K562 (cell line): Measurements from ENCODE around the gene ASPG. TPM values are rescaled to one million over a fixed set of nuclear protein-coding genes. Genes with fewer than 3 reads are reported as not detected.

Source experiments
- ATAC-seq: fragments of 200-7000 bp; cut with Tn5 transposase; 3 replicates; pipeline ENCODE4 v1.9.1; 2020; ENCODE audit warnings: moderate library complexity
- BruUV-seq: library from RNA; stranded (reverse); fragments of 400-500 nt; replicated peaks from 2 replicates; lab custom pipeline; 2021; lab: Mats Ljungman, UMichigan
- CTCF ChIA-PET: fragments of 300-600 bp; formaldehyde crosslinking; extraction: SDS; loops from one replicate; lab custom pipeline; 2021; ENCODE audit warnings: low intra/inter-chr PET ratio; lab: Yijun Ruan, JAX
- POLR2A ChIA-PET: fragments of 300-600, 350-650 bp; sonication (Branson Sonifier 250); formaldehyde crosslinking; extraction: SDS; loops from one replicate; lab custom pipeline; 2021; ENCODE audit warnings: antibody characterized with exemption, inconsistent platforms; lab: Yijun Ruan, JAX
- DNase-seq, 4 experiments: peaks; one replicate each; pipeline versions ENCODE4 v3.0.0 to v3.0.0-alpha.2; 2011 to 2018; ENCODE audit warnings: low spot score in 3 of 4, mixed read lengths in 3 of 4; ENCODE audit errors: extremely low read depth in 1 of 4
- FAIRE-seq: peaks from 2 replicates; lab custom pipeline; 2011; peaks lifted over from hg19 to GRCh38; lab: Jason Lieb, UNC
- H2AFZ ChIP-seq: 2 replicates; pipeline ENCODE4 v1.6.0; 2011; ENCODE audit warnings: low read depth, low read length, control low read depth, inconsistent platforms
- H3K27ac ChIP-seq: fragments of 200-600 bp; 3 replicates; pipeline ENCODE4 v1.8.0; 2011; ENCODE audit warnings: low read depth, mild to moderate bottlenecking, control low read depth, inconsistent platforms, low read length, moderate library complexity, mixed read lengths; ENCODE audit errors: extremely low read depth
- H3K27me3 ChIP-seq, 2 experiments: fragments of 300-600 bp in 1 of 2; 2 replicates in 1 of 2; 3 replicates in 1 of 2; pipeline versions ENCODE4 v1.6.0 to v1.8.0; 2011; ENCODE audit warnings: inconsistent platforms in 2 of 2, low read length in 2 of 2, mild to moderate bottlenecking in 1 of 2, mixed read lengths in 1 of 2, moderate library complexity in 1 of 2; ENCODE audit not compliant: control insufficient read depth in 2 of 2, insufficient read depth in 2 of 2
- H3K36me3 ChIP-seq: fragments of 300-600 bp; 3 replicates; pipeline ENCODE4 v1.8.0; 2011; ENCODE audit warnings: mild to moderate bottlenecking, low read length, inconsistent platforms; ENCODE audit not compliant: control insufficient read depth, insufficient read depth
- H3K4me1 ChIP-seq, 2 experiments: fragments of 200-600 bp in 1 of 2; replicated peaks in 1 of 2; 2 replicates in 1 of 2; 3 replicates in 1 of 2; pipeline versions ENCODE4 v1.5.1 to v1.8.0; 2011; ENCODE audit warnings: inconsistent platforms in 2 of 2, low read length in 2 of 2, mild to moderate bottlenecking in 1 of 2, mixed read lengths in 1 of 2, moderate library complexity in 1 of 2; ENCODE audit not compliant: control insufficient read depth in 2 of 2, insufficient read depth in 2 of 2
- H3K4me2 ChIP-seq: 2 replicates; pipeline ENCODE4 v1.6.1; 2011; ENCODE audit warnings: low read length, control low read depth, inconsistent platforms, mixed read lengths; ENCODE audit not compliant: insufficient read depth
- H3K4me3 ChIP-seq: fragments of 200-600 bp; sonication (generic), shearing (Covaris generic); 2 replicates; pipeline ENCODE4 v1.5.1; 2016; ENCODE audit warnings: control low read depth, inconsistent platforms
- H3K79me2 ChIP-seq: fragments of 200-600 bp; 3 replicates; pipeline ENCODE4 v1.8.0; 2011; ENCODE audit warnings: low read length, inconsistent platforms; ENCODE audit not compliant: control insufficient read depth, insufficient read depth
- H3K9ac ChIP-seq, 2 experiments: 2 replicates each; pipeline versions ENCODE4 v1.6.0 to v1.6.1; 2011; ENCODE audit warnings: low read depth in 2 of 2, low read length in 2 of 2, control low read depth in 1 of 2, inconsistent platforms in 1 of 2, mild to moderate bottlenecking in 1 of 2, mixed read lengths in 1 of 2; ENCODE audit not compliant: insufficient read depth in 1 of 2
- H3K9me1 ChIP-seq: one replicate; pipeline ENCODE4 v1.6.0; 2011; ENCODE audit warnings: inconsistent platforms, mild to moderate bottlenecking, low read length, moderate library complexity; ENCODE audit not compliant: control insufficient read depth, insufficient read depth
- H3K9me3 ChIP-seq: replicated peaks from 2 replicates; pipeline ENCODE4 v1.5.1; 2011; ENCODE audit warnings: low read depth, low read length, inconsistent platforms; ENCODE audit not compliant: control insufficient read depth, insufficient read depth
- H4K20me1 ChIP-seq: replicated peaks from 2 replicates; pipeline ENCODE4 v1.6.1; 2011; ENCODE audit warnings: low read length, inconsistent platforms, mixed read lengths; ENCODE audit not compliant: control insufficient read depth, insufficient read depth
- CBFA2T2 ChIP-seq: fragments of 450-650 bp; conservative IDR thresholded peaks from 2 replicates; pipeline ENCODE4 v1.6.1; 2017; ENCODE audit warnings: mild to moderate bottlenecking
- CREB1 ChIP-seq, 2 experiments: sonication (generic) in 1 of 2; formaldehyde crosslinking in 1 of 2; IDR thresholded peaks; 2 replicates each; pipeline versions ENCODE4 v1.6.1 to v1.8.0; 2012 to 2022; ENCODE audit warnings: inconsistent platforms in 1 of 2, mild to moderate bottlenecking in 1 of 2, missing genetic modification reagents in 1 of 2, moderate library complexity in 1 of 2
- CXXC5 ChIP-seq: fragments of 250-450 bp; sonication (Bioruptor Pico); IDR thresholded peaks from 2 replicates; pipeline ENCODE4 v1.8.0; 2022; ENCODE audit warnings: inconsistent platforms, mild to moderate bottlenecking, moderate library complexity
- DACH1 ChIP-seq: fragments of 450-650 bp; IDR thresholded peaks from 2 replicates; pipeline ENCODE4 v1.6.1; 2018; ENCODE audit not compliant: partially characterized antibody
- ESRRB ChIP-seq: fragments of 250-450 bp; sonication (Bioruptor Pico); IDR thresholded peaks from 2 replicates; pipeline ENCODE4 v1.5.0; 2020; ENCODE audit warnings: mild to moderate bottlenecking, moderate library complexity, borderline replicate concordance
- FOXA3 ChIP-seq, 2 experiments: fragments of 450-650 bp in 1 of 2; sonication (generic) in 1 of 2; formaldehyde crosslinking; IDR thresholded peaks in 1 of 2; conservative IDR thresholded peaks in 1 of 2; 2 replicates each; pipeline versions ENCODE4 v1.4.0 to v1.8.0; 2020 to 2022; ENCODE audit warnings: mild to moderate bottlenecking in 2 of 2, missing genetic modification reagents in 1 of 2
- NR4A1 ChIP-seq, 2 experiments: fragments of 250-450 bp in 1 of 2; fragments of 450-650 bp in 1 of 2; sonication (Bioruptor Pico) in 1 of 2; IDR thresholded peaks; 2 replicates each; pipeline versions ENCODE4 v1.4.0 to v1.6.1; 2016 to 2020; ENCODE audit warnings: mild to moderate bottlenecking in 2 of 2, missing compliant biosample characterization in 1 of 2, missing genetic modification characterization in 1 of 2, moderate library complexity in 1 of 2
- POLR2AphosphoS2 ChIP-seq: IDR thresholded peaks from 2 replicates; pipeline ENCODE4 v1.6.1; 2012; ENCODE audit warnings: low read length, improper control_type of control experiment
- USF2 ChIP-seq: sonication (generic); formaldehyde crosslinking; IDR thresholded peaks from 2 replicates; pipeline ENCODE4 v1.5.0; 2020; ENCODE audit warnings: missing genetic modification reagents
- ZBTB17 ChIP-seq: fragments of 450-650 bp; formaldehyde crosslinking; IDR thresholded peaks from 2 replicates; pipeline ENCODE4 v1.4.0; 2020; ENCODE audit warnings: mild to moderate bottlenecking
- ZFP36 ChIP-seq: fragments of 150-350 bp; IDR thresholded peaks from 2 replicates; pipeline ENCODE4 v1.6.1; 2018; ENCODE audit warnings: low read length, low read depth; ENCODE audit not compliant: partially characterized antibody
- ZNF184 ChIP-seq: sonication (generic); formaldehyde crosslinking; IDR thresholded peaks from 2 replicates; pipeline ENCODE4 v1.5.0; 2020; ENCODE audit warnings: missing genetic modification reagents
- ZNF23 ChIP-seq: fragments of 250-450 bp; sonication (Bioruptor Pico); IDR thresholded peaks from 2 replicates; pipeline ENCODE4 v1.4.0; 2020; ENCODE audit warnings: mild to moderate bottlenecking
- ZNF766 ChIP-seq: fragments of 200-800 bp; sonication (Bioruptor generic); conservative IDR thresholded peaks from 2 replicates; pipeline ENCODE4 v1.6.1; 2016; ENCODE audit warnings: missing genetic modification characterization, missing compliant biosample characterization
- WGBS: fragments of 100-300 bp; shearing (Covaris generic); methylation state at CpG from one replicate; pipeline ENCODE4 v1.1.6; 2016; ENCODE audit warnings: low coverage, mixed read lengths; ENCODE audit not compliant: insufficient coverage; ENCODE audit errors: missing lambda C conversion rate; 5-methylcytosine and 5-hydroxymethylcytosine counted together
- in situ Hi-C: fragments of 300-500 bp; cut with MboI; formaldehyde crosslinking; loops from 4 replicates; pipeline ENCODE4 v1.15.0; 2018; ENCODE audit warnings: inconsistent platforms, mixed read lengths
- intact Hi-C: fragments of 100-400 bp; cut with micrococcal nuclease; formaldehyde crosslinking; loops from 2 replicates; pipeline ENCODE4 v1.14.2; 2022
- polyA plus RNA-seq, 8 experiments: library from polyadenylated mRNA; depleted of rRNA in 4 of 8; stranded (reverse) in 5 of 8; unstranded in 3 of 8; fragments of >200 nt; fragmentation: Nextera tagmentation in 2 of 8; fragmentation: Illumina TruSeq in 1 of 8; extraction: Ambion mirVana in 2 of 8; extraction: Trizol in 1 of 8; gene quantifications; 2 replicates each; pipeline versions ENCODE4 v1.2.1 to v1.2.3, GENCODE V29; 2011 to 2014; ENCODE audit warnings: inconsistent platforms in 1 of 8, missing spikeins in 1 of 8
- total RNA-seq, 7 experiments: library from RNA; depleted of rRNA in 6 of 7; stranded (reverse); fragments of >200 nt in 6 of 7; fragmentation: Illumina TruSeq in 2 of 7; extraction: Trizol in 2 of 7; gene quantifications; 2 replicates each; pipeline versions ENCODE4 v1.2.1 to v1.2.3, GENCODE V29; 2011 to 2021; ENCODE audit warnings: low replicate concordance in 1 of 7

Gene ASPG
- total and polyA plus RNA-seq, 9 of the 15 experiments (the other 6 are each of a cell fraction or from before 2014, with no cell fraction given) = 0.18 TPM; not detected in 8

- Histone ChIP-seq H3K79me2 (no peaks in the 10 kb centered on the region), H3K27me3 (no peaks in the 10 kb centered on the region), H4K20me1 (no peaks in the 10 kb centered on the region), H3K36me3 (no peaks in the 10 kb centered on the region), H3K9me3 (no peaks in the 10 kb centered on the region), H3K9me1 (no peaks in the 10 kb centered on the region), H3K4me1 (0 out of 5 replicates have a peak, but pooled peaks cover 0 to 7% of the 10 kb centered on the region in 2 experiments), H3K4me2 (no peak overlapping the region), H3K9ac (no peak overlapping the region), H2AFZ (no peak overlapping the region)
- in situ Hi-C loops = no loop called here
- no TSS peak for BruUV-seq
- FAIRE-seq (no peak), ATAC-seq (no peak)
- POLR2A ChIA-PET = no interaction called here
- TF ChIP-seq CXXC5 (CRISPR knock-in tag) = no peak
- no peak for TF ChIP-seq USF2 (CRISPR knock-in tag)
- no peak for TF ChIP-seq ESRRB (CRISPR knock-in tag)
- no peak for TF ChIP-seq CREB1 (IDR thresholded peaks at IDR 0.05)
- no peak for TF ChIP-seq CREB1 (CRISPR knock-in tag; IDR thresholded peaks at IDR 0.05)
- no peak for TF ChIP-seq CBFA2T2
- TF ChIP-seq FOXA3 (CRISPR knock-in tag; conservative IDR thresholded peaks at IDR 0.05 in 1 of 2, IDR thresholded peaks at IDR 0.05 in 1 of 2) = no peak
- TF ChIP-seq POLR2AphosphoS2 = no peak
- no peak for TF ChIP-seq NR4A1 (CRISPR knock-in tag; IDR thresholded peaks at IDR 0.05)
- TF ChIP-seq NR4A1 (tag; IDR thresholded peaks at IDR 0.05) = no peak
- TF ChIP-seq ZFP36 = no peak
- no peak for TF ChIP-seq ZNF766
- no peak for TF ChIP-seq ZNF23
- TF ChIP-seq ZNF184 = no peak
- no peak for TF ChIP-seq ZBTB17 (CRISPR knock-in tag)
- no peak for TF ChIP-seq DACH1
- TF ChIP-seq, all 486 proteins: peak for 0
- CTCF ChIA-PET = no interaction called here
- intact Hi-C loops = no loop called here
- DNase-seq = no peak
- 60% methylated on average over 14 of the region's 78 CpGs for WGBS
- no peak overlapping the region for H3K27ac ChIP-seq
- no peak overlapping the region for H3K4me3 ChIP-seq
These were observed 50.5 kb downstream of the ASPG start for GRCh38 chr14:104135904-104136471.
